SKM-1 (cell line): ENCODE measurements around the gene DNASE1L3.
"Not testable (repeated sequence)": the region's sequence is repeated elsewhere in the genome, so short reads cannot be mapped to it uniquely, and the experiment has no call there.

Experiments used
- DNase-seq: peaks from one replicate; lab custom pipeline; 2025; ENCODE audit not compliant: unreplicated experiment; lab: John Stamatoyannopoulos, UW

Gene DNASE1L3

GRCh38 chr3:58236527-58237237 is 25.9 kb upstream of the DNASE1L3 start:
- DNase-seq: no peak

- DNase-seq: no peak
Observed at GRCh38 chr3:58235970-58236369, 25.2 kb upstream of the DNASE1L3 start.

GRCh38 chr3:58234516-58234931 is 23.8 kb upstream of the DNASE1L3 start:
- no peak for DNase-seq

GRCh38 chr3:58231666-58232065 is 20.9 kb upstream of the DNASE1L3 start:
- no peak for DNase-seq

- DNase-seq: no peak
Observed at GRCh38 chr3:58230876-58231552, 20.2 kb upstream of the DNASE1L3 start.

- DNase-seq: not testable (repeated sequence)
Observed at GRCh38 chr3:58227933-58228332, 17.2 kb upstream of the DNASE1L3 start.

GRCh38 chr3:58223855-58224254 is 13.1 kb upstream of the DNASE1L3 start:
- no peak for DNase-seq

- no peak for DNase-seq
Observed at GRCh38 chr3:58222161-58222724, 11.5 kb upstream of the DNASE1L3 start.

GRCh38 chr3:58218904-58219303 is 8.1 kb upstream of the DNASE1L3 start:
- DNase-seq: no peak

- DNase-seq: peak; percentile 66
Observed at GRCh38 chr3:58217209-58217811, 6.5 kb upstream of the DNASE1L3 start.

- DNase-seq: no peak
Observed at GRCh38 chr3:58216496-58217195, 5.9 kb upstream of the DNASE1L3 start.

- DNase-seq: no peak
Observed at GRCh38 chr3:58215317-58216025, 4.7 kb upstream of the DNASE1L3 start.

GRCh38 chr3:58214484-58215316 is 3.9 kb upstream of the DNASE1L3 start:
- DNase-seq: no peak

GRCh38 chr3:58209933-58210332 is 839 bp downstream of the DNASE1L3 start:
- DNase-seq: no peak

GRCh38 chr3:58207954-58208353 is 2.8 kb downstream of the DNASE1L3 start:
- DNase-seq: no peak

GRCh38 chr3:58206406-58207011 is 4.3 kb downstream of the DNASE1L3 start:
- no peak for DNase-seq

GRCh38 chr3:58205981-58206380 is 4.8 kb downstream of the DNASE1L3 start:
- no peak for DNase-seq

GRCh38 chr3:58204720-58205119 is 6.1 kb downstream of the DNASE1L3 start:
- no peak for DNase-seq

- DNase-seq: no peak
Observed at GRCh38 chr3:58203541-58203940, 7.2 kb downstream of the DNASE1L3 start.
